ENCODE data around the gene EFNB2. TPM values are rescaled to one million over a fixed set of nuclear protein-coding genes. Genes with fewer than 3 reads are reported as not detected.

EFNB2 gene
- total and polyA plus RNA-seq, 2 of the 8 experiments (the other 6 are each of a cell fraction or from before 2014, with no cell fraction given): 8.2 to 12.0 TPM

- TF ChIP-seq SP4 (IDR thresholded peaks at IDR 0.05; ENCODE audit: low read length): no peak
- no peak for TF ChIP-seq SAP30 (IDR thresholded peaks at IDR 0.05; ENCODE audit: insufficient read depth, insufficient replicate concordance, low read length)
- no peak for TF ChIP-seq BRCA1 (IDR thresholded peaks at IDR 0.05; ENCODE audit: low read depth, low read length)
- no peak for TF ChIP-seq SUZ12 (IDR thresholded peaks at IDR 0.05; ENCODE audit: low read length)
- no peak for TF ChIP-seq RXRA (IDR thresholded peaks at IDR 0.05; ENCODE audit: insufficient read depth, low read depth, low read length)
Observed at GRCh38 chr13:106513025-106513983, 22.2 kb downstream of the EFNB2 start (continued).

All from H1 (cell line).